ENCODE data around the gene OGFOD1. TPM values are rescaled to one million over a fixed set of nuclear protein-coding genes. Genes with fewer than 3 reads are reported as not detected.
A peak's percentile ranks its signal among the peaks of the same experiment; 100 is the strongest.

The OGFOD1 gene
- total RNA-seq, 2 donors from 2014 or later = 18.0 to 23.7 TPM

- peaks cover 0 to 29% of the 10 kb centered on the region in 2 donors for H3K4me1 ChIP-seq
- peak within 1 kb of the TSS; percentile 89 to 92 for H3K27ac ChIP-seq
Observed at GRCh38 chr16:56519459-56520250, 68.3 kb downstream of the OGFOD1 start, which contains the start of gene BBS2. Gene BBS2 (minus strand): TSS chr16:56520024. CDS start chr16:56519862, 162 bp downstream.

GRCh38 chr16:56520251-56520577 is 68.9 kb downstream of the OGFOD1 start:
- TF ChIP-seq CTCF (IDR thresholded peaks at IDR 0.05) = no peak
- Histone ChIP-seq H3K27me3 (no peaks in the 10 kb centered on the region), H3K4me1 (peaks cover 0 to 29% of the 10 kb centered on the region in 2 donors)

More at GRCh38 chr16:56519459-56520250, 68.3 kb downstream of the OGFOD1 start, which contains the start of gene BBS2:
- no peaks in the 10 kb centered on the region for H3K27me3 ChIP-seq
- peak within 1 kb of the TSS; percentile 74 to 94 for H3K4me3 ChIP-seq
- no peaks in the 10 kb centered on the region for H3K36me3 ChIP-seq
- peak; percentile 82 for DNase-seq (ENCODE audit: low spot score)
- TF ChIP-seq CTCF (IDR thresholded peaks at IDR 0.05) = no peak
- no peaks in the 10 kb centered on the region for H3K9me3 ChIP-seq

GRCh38 chr16:56525236-56525635 is 73.9 kb downstream of the OGFOD1 start:
- H3K4me1 ChIP-seq = peaks cover 0 to 4% of the 10 kb centered on the region in 2 donors
- H3K36me3 ChIP-seq = no peaks in the 10 kb centered on the region
- no peak for DNase-seq (ENCODE audit: low spot score)
- no peak for TF ChIP-seq CTCF (IDR thresholded peaks at IDR 0.05)
- no peak overlapping the region for H3K4me3 ChIP-seq
- no peaks in the 10 kb centered on the region for H3K9me3 ChIP-seq
- H3K27ac ChIP-seq = no peak overlapping the region
- no peaks in the 10 kb centered on the region for H3K27me3 ChIP-seq

More at GRCh38 chr16:56520251-56520577, 68.9 kb downstream of the OGFOD1 start:
- Histone ChIP-seq H3K36me3 (no peaks in the 10 kb centered on the region), H3K9me3 (no peaks in the 10 kb centered on the region), H3K4me3 (peak overlapping the region; percentile 74 to 94), H3K27ac (peak overlapping the region; percentile 89 to 92)
- no peak for DNase-seq (ENCODE audit: low spot score)

Other genes starting within 250 kb of the OGFOD1 start
- 100 to 1,000 TPM; 110 to 153 TPM for gene AMFR, start 26.0 kb upstream of the OGFOD1 start, total RNA-seq
- 10 to 100 TPM; 37.0 to 43.7 TPM for gene NUDT21, start 222 bp upstream of the OGFOD1 start, total RNA-seq
- 10 to 100 TPM; 28.6 to 49.6 TPM for gene BBS2, start 68.5 kb downstream of the OGFOD1 start, total RNA-seq
- gene MT4, start 113.5 kb downstream of the OGFOD1 start, total RNA-seq = not detected
- gene MT3, start 138.0 kb downstream of the OGFOD1 start, total RNA-seq = not detected
- gene MT2A, start 157.0 kb downstream of the OGFOD1 start, total RNA-seq = 100 to 1,000 TPM in 1 of 2 donors, 10 to 100 TPM in 1; 33.3 to 118 TPM
- gene MT1E, start 174.2 kb downstream of the OGFOD1 start, total RNA-seq = 100 to 1,000 TPM; 129 to 210 TPM
- gene MT1M, start 181.1 kb downstream of the OGFOD1 start, total RNA-seq = 1 to 10 TPM; 5.2 to 9.9 TPM
- 10 to 100 TPM in 1 of 2 donors, not detected in 1; 30.0 TPM for gene MT1A, start 187.1 kb downstream of the OGFOD1 start, total RNA-seq
- not detected for gene MT1B, start 200.3 kb downstream of the OGFOD1 start, total RNA-seq
- 1 to 10 TPM; 3.2 to 6.1 TPM for gene MT1F, start 206.4 kb downstream of the OGFOD1 start, total RNA-seq
- 1 to 10 TPM in 1 of 2 donors, not detected in 1; 7.2 TPM for gene MT1G, start 216.5 kb downstream of the OGFOD1 start, total RNA-seq
- gene MT1H, start 218.3 kb downstream of the OGFOD1 start, total RNA-seq = not detected
- 100 to 1,000 TPM; 193 to 287 TPM for gene MT1X, start 230.9 kb downstream of the OGFOD1 start, total RNA-seq